Measurements from ENCODE around the gene MYH14. TPM values are rescaled to one million over a fixed set of nuclear protein-coding genes. Genes with fewer than 3 reads are reported as not detected.
A peak's percentile ranks its signal among the peaks of the same experiment; 100 is the strongest.

The MYH14 gene
- total RNA-seq, 2 donors from 2014 or later, result 27.0 to 31.5 TPM

- TF ChIP-seq POLR2AphosphoS5 (IDR thresholded peaks at IDR 0.05), result no peak
- no peak for TF ChIP-seq POLR2A (IDR thresholded peaks at IDR 0.05)
- no peak for TF ChIP-seq CTCF (IDR thresholded peaks at IDR 0.05)
- 27% methylated on average over 19 of the region's 26 CpGs for WGBS
- DNase-seq (ENCODE audit: low spot score), result no peak
- H3K4me3 ChIP-seq, result no peak within 1 kb of the TSS
- no peaks in the 10 kb centered on the region for H3K27me3 ChIP-seq (replicated peaks; ENCODE audit: insufficient read depth)
- H3K36me3 ChIP-seq, result no peaks in the 10 kb centered on the region
- H3K4me1 ChIP-seq (replicated peaks), result no peaks in the 10 kb centered on the region
- intact Hi-C loops (cut with DNase I), result no loop called here
- H3K9me3 ChIP-seq, result no peaks in the 10 kb centered on the region
- H3K27ac ChIP-seq, result no peak within 1 kb of the TSS
Observed at GRCh38 chr19:50162988-50163387, 40.4 kb upstream of the MYH14 start, which contains the start of gene IZUMO2. Gene IZUMO2, minus strand, starts transcription at chr19:50163281. Its CDS starts 87 bp downstream, at chr19:50163194.

- 19% methylated on average over 12 of the region's 12 CpGs for WGBS
- Histone ChIP-seq H3K4me3 (no peak overlapping the region), H3K36me3 (no peaks in the 10 kb centered on the region), H3K4me1 (replicated peaks) (no peaks in the 10 kb centered on the region), H3K9me3 (no peaks in the 10 kb centered on the region), H3K27ac (no peak overlapping the region), H3K27me3 (replicated peaks; ENCODE audit: insufficient read depth) (no peaks in the 10 kb centered on the region)
- DNase-seq (ENCODE audit: low spot score), result no peak
- intact Hi-C loops (cut with DNase I), result no loop called here
- TF ChIP-seq CTCF (IDR thresholded peaks at IDR 0.05) (no peak), POLR2AphosphoS5 (IDR thresholded peaks at IDR 0.05) (no peak), POLR2A (IDR thresholded peaks at IDR 0.05) (no peak)
Observed at GRCh38 chr19:50167314-50167721, 36.1 kb upstream of the MYH14 start.

- no peaks in the 10 kb centered on the region for H3K4me1 ChIP-seq (replicated peaks)
- no peak overlapping the region for H3K4me3 ChIP-seq
- no peaks in the 10 kb centered on the region for H3K9me3 ChIP-seq
- TF ChIP-seq POLR2AphosphoS5 (IDR thresholded peaks at IDR 0.05) (no peak), POLR2A (IDR thresholded peaks at IDR 0.05) (no peak), CTCF (IDR thresholded peaks at IDR 0.05) (no peak)
- intact Hi-C loops (cut with DNase I), result no loop called here
- no peak for DNase-seq (ENCODE audit: low spot score)
- WGBS, result 87% methylated on average over 5 of the region's 5 CpGs
- no peaks in the 10 kb centered on the region for H3K27me3 ChIP-seq (replicated peaks; ENCODE audit: insufficient read depth)
- H3K36me3 ChIP-seq, result no peaks in the 10 kb centered on the region
- no peak overlapping the region for H3K27ac ChIP-seq
Observed at GRCh38 chr19:50171752-50172151, 31.7 kb upstream of the MYH14 start.

- no peak for DNase-seq (ENCODE audit: low spot score)
- intact Hi-C loops (cut with DNase I), result no loop called here
- Histone ChIP-seq H3K9me3 (no peaks in the 10 kb centered on the region), H3K4me1 (replicated peaks) (no peaks in the 10 kb centered on the region), H3K27me3 (replicated peaks; ENCODE audit: insufficient read depth) (no peaks in the 10 kb centered on the region), H3K36me3 (no peaks in the 10 kb centered on the region), H3K4me3 (no peak overlapping the region), H3K27ac (no peak overlapping the region)
- TF ChIP-seq POLR2AphosphoS5 (IDR thresholded peaks at IDR 0.05) (no peak), CTCF (IDR thresholded peaks at IDR 0.05) (no peak), POLR2A (IDR thresholded peaks at IDR 0.05) (no peak)
Observed at GRCh38 chr19:50172726-50173125, 30.7 kb upstream of the MYH14 start.

GRCh38 chr19:50173127-50173526 lies 30.3 kb upstream of the MYH14 start:
- Histone ChIP-seq H3K27ac (no peak overlapping the region), H3K4me1 (replicated peaks) (no peaks in the 10 kb centered on the region), H3K27me3 (replicated peaks; ENCODE audit: insufficient read depth) (no peaks in the 10 kb centered on the region), H3K9me3 (no peaks in the 10 kb centered on the region), H3K4me3 (no peak overlapping the region), H3K36me3 (no peaks in the 10 kb centered on the region)
- intact Hi-C loops (cut with DNase I), result no loop called here
- DNase-seq (ENCODE audit: low spot score), result peak; percentile 25
- TF ChIP-seq CTCF (IDR thresholded peaks at IDR 0.05) (no peak), POLR2AphosphoS5 (IDR thresholded peaks at IDR 0.05) (peak; percentile 45)
- 48% methylated on average over 8 of the region's 8 CpGs for WGBS
